ENCODE results near the gene CYP24A1.
A peak's percentile ranks its signal among the peaks of the same experiment; 100 is the strongest.

Gene CYP24A1

DNA sequence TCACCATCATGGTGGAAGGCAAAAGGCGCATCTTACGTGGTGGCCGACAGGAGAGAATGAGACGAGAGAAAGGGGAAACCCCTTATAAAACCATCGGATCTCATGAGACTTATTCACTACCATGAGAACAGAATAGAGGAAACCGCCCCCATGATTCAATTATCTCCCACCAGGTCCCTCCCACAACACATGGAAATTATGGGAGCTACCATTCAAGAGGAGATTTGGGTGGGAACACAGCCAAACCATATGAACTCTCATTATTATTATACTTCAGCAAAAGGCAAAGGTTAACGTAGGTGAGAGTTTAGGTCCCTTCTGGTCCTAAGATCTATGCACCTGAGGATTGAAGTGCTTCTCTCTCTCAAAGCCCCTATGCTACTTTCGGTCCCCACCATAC, 31.7 kb upstream of the CYP24A1 start:
- no peak for DNase-seq
- in situ Hi-C loops (cut with HindIII; ENCODE audit: low pct_ligation_motif_present, low pct_unique_long_range_greater_than_20kb, low sequenced_read_pairs): no loop called here

DNA sequence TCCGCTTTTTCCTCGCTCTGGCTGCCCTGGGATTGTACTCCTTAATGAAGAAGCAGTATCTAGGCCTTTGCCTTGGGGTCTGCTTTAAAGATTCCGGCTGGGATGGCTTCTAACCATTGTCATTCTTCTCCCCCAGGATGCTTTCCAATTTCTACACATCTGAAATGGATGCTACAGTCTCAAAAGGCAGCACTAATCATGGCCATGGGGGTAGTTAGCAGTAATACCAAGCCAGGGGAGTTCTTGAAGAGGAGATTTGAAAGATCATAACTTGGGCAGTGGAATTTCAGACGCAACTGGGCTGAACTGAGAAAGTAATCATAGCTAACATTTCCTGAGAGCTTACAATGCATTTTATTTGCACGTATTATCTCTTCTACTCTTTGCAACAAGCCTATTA, 30.7 kb upstream of the CYP24A1 start:
- in situ Hi-C loops (cut with HindIII; ENCODE audit: low pct_ligation_motif_present, low pct_unique_long_range_greater_than_20kb, low sequenced_read_pairs): no loop called here

DNA sequence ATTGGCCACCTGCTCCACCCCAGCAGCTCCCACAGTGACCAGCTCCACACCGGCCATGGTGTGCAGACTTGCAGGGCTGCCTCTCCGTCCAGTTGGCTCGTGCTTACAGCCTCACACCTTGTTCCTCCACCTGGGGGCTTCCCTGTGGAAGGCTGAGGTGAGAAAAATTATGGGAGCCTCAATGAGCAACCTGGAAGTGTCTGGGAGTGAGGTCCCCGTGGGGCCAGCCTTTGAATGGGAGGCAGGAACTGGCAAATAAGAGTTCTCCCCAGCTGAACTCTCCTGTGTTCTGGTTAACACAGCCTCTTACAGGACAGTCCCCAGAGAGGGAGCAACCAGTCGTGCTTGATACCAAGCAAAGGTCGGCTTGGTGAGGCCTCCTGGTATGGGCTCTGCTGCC, 30.3 kb upstream of the CYP24A1 start:
- DNase-seq: no peak
- in situ Hi-C loops (cut with HindIII; ENCODE audit: low pct_ligation_motif_present, low pct_unique_long_range_greater_than_20kb, low sequenced_read_pairs): no loop called here

More for the DNA sequence above, 30.7 kb upstream of the CYP24A1 start:
- DNase-seq: no peak

DNA sequence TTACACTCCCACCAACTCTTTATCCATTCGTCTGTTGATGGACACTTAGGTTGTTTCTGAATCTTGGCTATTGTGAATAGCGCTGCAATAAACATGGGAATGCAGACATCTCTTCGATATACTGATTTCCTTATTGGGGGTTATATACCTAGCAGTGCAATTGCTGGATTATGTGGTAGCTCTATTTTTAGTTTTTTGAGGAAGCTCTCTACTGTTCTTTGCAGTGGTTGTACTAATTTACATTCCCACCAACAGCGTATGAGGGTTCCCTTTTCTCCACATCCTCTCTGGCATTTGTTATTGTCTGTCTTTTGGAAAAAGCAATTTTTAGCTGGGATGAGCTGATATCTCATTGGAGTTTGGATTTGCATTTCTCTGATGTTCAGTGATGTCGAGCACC, 29.5 kb upstream of the CYP24A1 start:
- in situ Hi-C loops (cut with HindIII; ENCODE audit: low pct_ligation_motif_present, low pct_unique_long_range_greater_than_20kb, low sequenced_read_pairs): no loop called here

DNA sequence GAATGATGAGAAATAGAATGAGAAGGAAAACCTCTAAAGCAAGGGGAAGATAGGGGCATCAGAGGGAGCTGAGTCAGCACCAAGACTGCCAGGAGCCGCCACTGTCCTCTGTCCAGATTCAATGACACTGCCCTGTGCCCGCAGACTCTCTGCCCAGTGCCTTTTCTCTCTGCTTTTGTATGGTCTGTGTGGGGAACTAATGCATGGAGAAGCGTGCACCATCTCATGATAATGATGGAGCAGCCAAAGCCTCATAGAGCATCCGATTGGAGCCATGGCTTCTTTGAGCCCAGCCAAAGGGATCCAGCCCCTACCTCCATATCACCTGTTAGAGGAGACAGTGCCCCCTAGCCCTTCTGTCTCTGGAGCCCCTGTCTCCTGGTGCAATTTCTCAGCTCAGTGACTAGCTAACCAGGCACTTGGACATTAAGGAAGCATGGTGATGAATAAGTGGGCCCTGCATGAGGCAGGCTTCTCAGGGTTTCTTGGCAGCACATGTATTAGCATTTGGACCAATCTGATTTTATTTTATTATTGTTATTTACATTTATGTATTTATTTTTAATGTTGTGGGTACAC, 27.6 kb upstream of the CYP24A1 start:
- in situ Hi-C loops (cut with HindIII; ENCODE audit: low pct_ligation_motif_present, low pct_unique_long_range_greater_than_20kb, low sequenced_read_pairs): no loop called here

More for the DNA sequence above, 29.5 kb upstream of the CYP24A1 start:
- no peak for DNase-seq

GRCh38 chr20:54200487-54201267, 26.9 kb upstream of the CYP24A1 start:
- in situ Hi-C loops (cut with HindIII; ENCODE audit: low pct_ligation_motif_present, low pct_unique_long_range_greater_than_20kb, low sequenced_read_pairs): no loop called here
- no peak for DNase-seq

More for the DNA sequence above, 27.6 kb upstream of the CYP24A1 start:
- no peak for DNase-seq

- in situ Hi-C loops (cut with HindIII; ENCODE audit: low pct_ligation_motif_present, low pct_unique_long_range_greater_than_20kb, low sequenced_read_pairs): no loop called here
- DNase-seq: peak; percentile 68
Measured at GRCh38 chr20:54199721-54200176, 26.0 kb upstream of the CYP24A1 start.

DNA sequence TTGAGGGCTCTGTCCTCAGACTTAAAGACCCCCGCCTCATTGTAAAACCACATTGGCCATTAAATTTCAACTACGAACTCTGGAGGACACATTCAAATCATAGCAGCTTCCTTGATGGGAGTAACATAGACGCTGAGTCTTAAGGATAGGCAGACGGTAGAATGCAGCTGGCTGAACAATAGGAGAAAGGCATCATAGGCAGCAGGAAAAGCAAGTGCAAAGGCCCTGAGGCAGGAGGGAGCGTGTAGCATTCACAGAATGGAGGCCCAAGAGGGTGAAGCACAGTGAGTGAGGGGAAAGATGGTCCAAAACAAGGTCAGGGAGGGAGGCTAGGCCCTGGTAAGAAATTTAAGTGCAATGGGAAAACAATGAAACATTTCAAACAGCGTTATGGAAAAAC, 25.5 kb upstream of the CYP24A1 start:
- no peak for DNase-seq
- in situ Hi-C loops (cut with HindIII; ENCODE audit: low pct_ligation_motif_present, low pct_unique_long_range_greater_than_20kb, low sequenced_read_pairs): no loop called here

DNA sequence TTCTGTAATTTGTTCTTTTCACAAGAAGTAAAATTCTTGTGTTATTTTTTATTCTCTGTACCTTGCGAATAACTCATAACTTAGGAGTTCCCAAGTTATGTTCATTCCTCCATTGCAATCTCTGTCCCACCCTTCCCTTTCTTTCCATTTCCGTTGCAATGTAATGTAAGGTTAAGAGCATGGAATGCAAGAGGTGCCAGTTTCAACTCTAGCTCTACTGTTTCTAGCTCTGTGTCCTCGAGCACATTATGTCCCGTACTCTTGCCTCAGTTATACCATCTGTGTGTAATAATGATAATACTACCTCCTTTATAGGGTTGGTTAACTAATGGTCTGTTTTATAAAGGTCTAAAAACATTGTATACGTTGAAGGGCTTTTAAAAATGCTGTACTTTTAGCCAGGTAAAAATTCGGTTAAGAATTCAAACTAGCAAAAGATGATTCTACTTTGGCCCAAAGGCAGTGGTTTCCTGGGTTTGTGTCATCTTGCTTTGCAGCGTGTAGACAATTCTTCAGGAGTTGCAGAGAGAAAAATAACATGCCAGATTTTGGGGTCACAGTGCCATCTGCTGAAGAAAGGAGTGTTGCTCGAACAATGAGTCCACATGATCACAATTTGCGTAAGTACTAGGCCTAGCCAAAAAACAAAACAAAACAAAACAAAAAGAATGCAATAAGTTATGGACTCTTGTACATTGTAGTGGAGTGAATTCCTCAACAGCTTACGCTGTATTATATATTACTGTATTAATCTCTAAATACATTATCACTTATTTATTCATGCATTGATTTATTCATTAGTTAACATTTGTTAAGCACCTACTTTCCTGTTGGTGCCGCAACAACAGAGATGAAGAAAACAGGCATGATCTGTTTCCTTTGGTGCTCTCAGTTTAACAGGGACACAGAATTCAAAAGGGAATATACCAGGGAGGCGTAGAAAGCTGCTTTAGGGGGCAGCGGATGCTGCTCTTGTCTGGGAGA, 24.1 kb upstream of the CYP24A1 start:
- DNase-seq: peak; percentile 45
- in situ Hi-C loops (cut with HindIII; ENCODE audit: low pct_ligation_motif_present, low pct_unique_long_range_greater_than_20kb, low sequenced_read_pairs): no loop called here

DNA sequence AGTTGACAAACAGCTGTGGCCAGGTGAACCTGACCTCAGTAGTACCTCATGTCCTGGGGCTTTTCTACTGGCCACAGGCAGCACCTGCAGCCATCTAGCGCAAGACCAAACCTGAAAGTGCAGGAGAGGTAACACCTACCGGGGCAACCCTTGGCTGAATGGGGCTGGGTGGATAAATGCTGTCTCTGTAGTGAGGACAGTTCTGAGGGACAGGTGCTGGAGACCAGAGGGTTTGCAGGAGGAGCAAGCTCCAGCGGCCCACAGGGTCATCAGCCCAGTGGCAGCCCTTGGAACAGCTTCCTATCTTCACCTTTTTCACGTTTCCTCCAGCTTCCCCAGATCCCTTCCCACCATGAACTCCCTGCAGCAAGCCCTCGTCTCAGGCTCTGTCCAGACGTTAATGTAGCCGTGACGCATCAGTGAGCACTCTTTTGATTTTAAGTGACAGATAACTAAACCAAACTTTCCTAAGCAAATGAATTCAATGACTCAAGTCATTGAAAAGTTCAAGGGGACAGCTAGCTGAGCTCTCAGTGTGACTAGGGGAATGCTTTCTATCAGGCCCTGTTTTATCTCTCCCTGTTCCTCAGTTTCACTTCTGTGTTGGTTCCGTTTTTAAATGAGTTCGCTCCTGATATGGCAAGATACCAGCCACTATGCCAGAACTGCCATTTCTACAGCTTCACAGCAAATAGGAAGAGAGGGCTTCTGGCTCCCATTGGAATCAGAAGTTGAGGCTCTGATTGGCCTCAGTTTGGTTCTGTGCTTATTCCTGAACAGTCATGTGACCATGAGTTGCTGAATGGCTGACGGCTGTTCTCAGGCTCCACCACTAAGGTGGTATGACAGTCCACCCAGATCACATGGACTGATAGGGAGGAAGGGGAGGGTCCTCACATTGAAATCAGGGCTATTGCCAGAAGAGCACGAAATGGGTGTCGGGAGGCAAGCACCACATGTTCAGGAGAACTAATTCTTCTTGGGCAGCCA, 22.0 kb upstream of the CYP24A1 start:
- in situ Hi-C loops (cut with HindIII; ENCODE audit: low pct_ligation_motif_present, low pct_unique_long_range_greater_than_20kb, low sequenced_read_pairs): no loop called here
- no peak for DNase-seq

GRCh38 chr20:54194724-54195438, 21.1 kb upstream of the CYP24A1 start:
- no peak for DNase-seq
- in situ Hi-C loops (cut with HindIII; ENCODE audit: low pct_ligation_motif_present, low pct_unique_long_range_greater_than_20kb, low sequenced_read_pairs): no loop called here

DNA sequence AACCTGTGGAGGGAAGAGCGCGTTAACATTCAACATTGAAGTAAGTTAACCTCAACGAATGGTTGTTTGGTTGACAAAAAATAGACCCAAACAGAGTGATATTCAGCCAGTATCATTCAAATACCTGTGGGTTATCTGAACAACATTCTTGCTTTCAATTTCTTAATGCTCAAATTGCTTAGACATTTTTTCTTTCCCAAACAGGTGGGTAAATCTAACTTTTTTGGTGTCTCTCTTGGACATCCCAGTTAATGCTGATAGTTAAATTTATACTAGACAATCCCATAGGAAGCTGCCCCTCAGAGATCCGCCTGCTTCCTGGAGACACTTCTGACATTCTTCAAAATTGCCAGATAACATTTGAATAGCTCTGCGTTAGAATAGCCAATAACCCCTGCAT, 20.0 kb upstream of the CYP24A1 start:
- in situ Hi-C loops (cut with HindIII; ENCODE audit: low pct_ligation_motif_present, low pct_unique_long_range_greater_than_20kb, low sequenced_read_pairs): no loop called here

DNA sequence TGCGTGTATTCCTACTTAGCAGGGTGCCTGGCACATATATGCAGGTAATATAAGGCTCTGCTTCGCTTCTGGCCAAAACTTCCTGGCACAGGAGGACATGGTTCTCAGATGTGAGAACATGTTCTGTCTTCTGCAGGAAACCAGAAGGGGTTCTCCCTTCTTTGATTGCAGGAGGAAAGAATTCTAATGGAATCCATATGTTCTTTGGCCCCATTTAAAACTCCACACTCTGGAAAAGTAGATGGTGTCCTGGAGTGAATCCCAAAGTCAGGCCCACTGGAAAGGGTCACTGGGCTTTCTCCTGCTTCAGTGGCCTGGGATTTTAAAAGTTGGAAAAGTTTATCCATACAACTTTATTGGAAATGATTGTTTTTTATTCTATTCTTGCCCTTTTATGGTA, 16.4 kb upstream of the CYP24A1 start:
- in situ Hi-C loops (cut with HindIII; ENCODE audit: low pct_ligation_motif_present, low pct_unique_long_range_greater_than_20kb, low sequenced_read_pairs): no loop called here
- no peak for DNase-seq

More for the DNA sequence above, 20.0 kb upstream of the CYP24A1 start:
- no peak for DNase-seq

DNA sequence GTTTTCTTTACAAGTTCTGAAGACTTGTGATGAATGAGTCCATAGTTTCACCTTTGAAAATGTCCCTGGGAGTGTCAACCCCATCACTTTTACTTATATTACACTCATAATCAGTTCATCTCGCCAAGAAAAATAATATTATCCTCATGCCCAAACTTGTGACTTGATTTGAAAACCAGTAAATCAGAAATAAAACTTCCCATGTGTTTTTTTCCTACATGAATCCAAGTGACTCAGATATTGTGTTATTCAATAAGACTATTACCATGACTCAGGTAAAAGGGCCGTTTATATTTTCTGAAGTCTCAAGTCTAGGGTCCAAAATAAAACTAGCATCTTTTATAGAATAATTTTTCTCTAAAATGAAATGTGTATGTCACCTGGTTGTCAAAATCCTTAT, 15.8 kb upstream of the CYP24A1 start:
- DNase-seq: no peak
- in situ Hi-C loops (cut with HindIII; ENCODE audit: low pct_ligation_motif_present, low pct_unique_long_range_greater_than_20kb, low sequenced_read_pairs): no loop called here

DNA sequence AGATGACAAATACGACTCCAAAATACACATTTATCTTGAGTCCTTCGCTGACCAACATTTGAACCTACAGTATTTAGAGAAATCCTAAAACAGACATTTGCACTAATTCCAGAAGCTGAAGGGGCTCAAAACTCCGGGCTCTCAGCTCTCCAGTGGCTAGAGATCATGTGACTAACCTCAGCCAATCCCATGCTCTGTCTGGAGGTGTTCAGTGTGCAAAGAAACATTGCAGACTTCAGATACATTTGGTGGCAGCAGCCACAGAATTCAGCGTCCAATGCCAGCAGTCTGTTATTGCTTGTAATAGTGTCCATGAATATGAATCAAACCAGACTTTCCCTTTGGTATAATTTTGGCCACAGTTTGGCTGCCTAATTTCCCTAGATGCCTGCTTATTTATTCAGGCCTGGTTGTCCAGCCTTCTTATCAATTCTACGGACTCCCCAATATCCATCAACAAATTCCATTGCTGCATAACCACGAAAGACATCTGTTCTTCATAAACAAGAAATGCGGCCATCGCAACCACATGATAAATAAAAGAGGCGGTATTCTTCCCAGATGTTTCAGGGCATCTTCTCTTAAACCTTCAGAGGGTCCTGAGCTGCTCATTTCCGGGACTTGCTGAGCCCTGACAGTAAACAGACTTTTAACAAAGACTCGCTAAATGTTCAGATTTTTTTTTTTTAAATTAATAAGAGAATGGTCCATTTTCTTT, 14.5 kb upstream of the CYP24A1 start:
- in situ Hi-C loops (cut with HindIII; ENCODE audit: low pct_ligation_motif_present, low pct_unique_long_range_greater_than_20kb, low sequenced_read_pairs): no loop called here

DNA sequence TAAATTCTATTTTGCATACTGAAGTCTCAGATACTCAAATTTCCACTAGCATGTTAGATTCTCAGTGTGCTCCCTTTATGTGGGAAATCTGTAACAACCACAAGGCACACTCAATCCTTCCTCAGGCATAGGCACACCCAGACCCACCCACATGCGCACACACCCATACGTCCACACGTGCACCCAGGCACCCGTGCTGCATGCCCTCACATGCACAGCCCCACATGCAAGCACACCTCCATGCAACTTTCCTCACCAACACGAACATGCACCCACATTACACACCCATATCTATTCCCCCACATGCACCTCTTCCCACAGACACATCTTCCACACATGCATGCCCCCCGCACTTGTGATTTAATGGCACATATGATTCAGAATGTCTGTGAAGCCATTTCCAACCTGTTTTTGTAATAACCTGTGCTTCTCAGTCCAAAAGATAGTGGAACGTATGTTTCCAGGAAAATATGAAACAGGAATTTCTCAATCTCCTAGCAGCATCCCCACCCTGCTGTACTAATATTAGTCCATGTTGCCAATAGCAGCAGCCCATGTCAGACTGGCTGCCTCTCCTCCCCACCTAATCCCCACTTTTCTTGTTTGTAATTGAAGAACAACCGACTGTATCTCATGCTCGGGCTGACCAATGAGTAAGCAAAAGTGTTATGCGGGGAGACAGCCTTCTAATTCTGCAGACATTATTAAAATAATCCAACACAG, 11.3 kb upstream of the CYP24A1 start:
- in situ Hi-C loops (cut with HindIII; ENCODE audit: low pct_ligation_motif_present, low pct_unique_long_range_greater_than_20kb, low sequenced_read_pairs): no loop called here
- DNase-seq: no peak

More for the DNA sequence above, 14.5 kb upstream of the CYP24A1 start:
- no peak for DNase-seq
